ENCODE results near the gene HECTD3. TPM values are rescaled to one million over a fixed set of nuclear protein-coding genes. Genes with fewer than 3 reads are reported as not detected.
"Not testable (repeated sequence)": the region's sequence is repeated elsewhere in the genome, so short reads cannot be mapped to it uniquely, and the experiment has no call there.

The HECTD3 gene
- total RNA-seq, 4 donors from 2014 or later = 40.4 to 51.6 (median 46.4) TPM

DNA sequence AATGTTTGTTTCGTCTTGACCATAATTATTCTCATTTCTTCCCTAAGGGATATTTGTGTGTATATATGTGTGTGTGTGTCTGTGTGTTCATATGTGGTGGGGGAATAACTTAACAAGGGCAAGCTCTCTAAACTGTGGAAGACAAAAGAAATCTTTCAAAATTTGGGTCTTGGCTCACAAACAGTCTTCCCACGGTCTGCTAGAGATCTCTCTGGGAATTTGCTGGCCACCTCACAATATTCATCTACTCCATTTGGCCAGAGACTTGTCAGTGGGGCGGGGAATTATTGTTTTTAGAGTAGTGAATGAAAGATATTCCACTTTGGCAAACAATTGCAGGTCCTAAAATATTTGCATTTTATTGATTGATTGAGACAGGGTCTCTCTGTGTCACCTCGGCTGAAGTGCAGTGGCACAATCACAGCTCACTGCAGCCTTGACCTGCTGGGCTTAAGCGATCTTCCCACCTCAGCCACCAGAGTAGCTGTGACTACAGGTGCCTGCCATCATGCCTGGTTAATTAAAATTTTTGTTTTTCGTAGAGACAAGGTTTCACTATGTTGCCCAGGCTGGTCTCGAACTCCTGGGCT is 16.7 kb downstream of the HECTD3 start:
- TF ChIP-seq EP300 (IDR thresholded peaks at IDR 0.05) (no peak), CTCF (IDR thresholded peaks at IDR 0.05) (no peak), POLR2A (IDR thresholded peaks at IDR 0.05) (no peak)
- WGBS, 2 donors = 44 to 47% methylated on average over 7 of the region's 7 CpGs
- H3K36me3 ChIP-seq = no peaks in the 10 kb centered on the region

DNA sequence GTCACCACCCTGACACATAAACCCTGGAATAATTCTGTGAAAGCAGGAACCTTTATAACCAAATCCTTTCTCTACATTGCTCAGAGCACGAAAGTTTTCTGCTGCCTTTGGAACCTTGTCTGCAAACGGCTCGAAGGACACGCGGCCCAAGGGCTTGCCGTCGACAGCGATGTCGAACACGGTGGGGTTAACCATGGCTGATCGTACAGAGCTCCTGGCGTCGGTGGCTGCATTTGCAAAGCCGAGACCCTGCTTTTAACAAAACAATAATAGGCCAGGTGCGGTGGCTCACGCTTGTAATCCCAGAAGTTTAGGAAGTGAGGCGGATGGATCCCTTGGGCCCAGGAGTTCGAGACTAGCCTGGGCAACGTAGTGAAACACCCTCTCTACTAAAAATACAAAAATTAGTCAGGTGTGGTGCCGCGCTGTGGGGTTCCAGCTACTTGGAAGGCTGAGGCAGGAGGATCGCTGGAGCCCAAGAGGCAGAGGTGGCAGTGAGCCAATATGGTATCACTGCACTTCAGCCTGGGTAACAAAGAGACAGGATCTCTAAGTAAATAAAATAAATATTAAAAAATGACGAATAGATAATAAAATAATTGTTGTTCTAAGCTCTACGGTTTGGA is 22.5 kb downstream of the HECTD3 start:
- Histone ChIP-seq H3K4me3 (no peak overlapping the region), H3K9me3 (no peaks in the 10 kb centered on the region), H3K27me3 (no peaks in the 10 kb centered on the region), H3K4me1 (peaks cover 0 to 24% (median 11%) of the 10 kb centered on the region in 4 donors), H3K36me3 (no peaks in the 10 kb centered on the region), H3K27ac (no peak overlapping the region)
- WGBS, 2 donors = 90 to 93% methylated on average over 24 of the region's 24 CpGs
- no peak for DNase-seq (ENCODE audit: low spot score in 2 of 2)
- no peak for TF ChIP-seq POLR2A (IDR thresholded peaks at IDR 0.05)

More for the DNA sequence above, 16.7 kb downstream of the HECTD3 start:
- no peak for DNase-seq (ENCODE audit: low spot score in 2 of 2)
- no peak overlapping the region for H3K4me3 ChIP-seq
- no peak overlapping the region for H3K27ac ChIP-seq
- H3K4me1 ChIP-seq = peaks cover 0 to 12% (median 0%) of the 10 kb centered on the region in 4 donors
- H3K9me3 ChIP-seq = no peaks in the 10 kb centered on the region
- H3K27me3 ChIP-seq = no peaks in the 10 kb centered on the region

GRCh38 chr1:44985747-44986359 is 25.3 kb downstream of the HECTD3 start:
- H3K27me3 ChIP-seq = no peaks in the 10 kb centered on the region
- H3K27ac ChIP-seq = peak overlapping the region in 3 of 4 donors; percentile 56 to 75 (median 67)
- peaks cover 0 to 31% (median 11%) of the 10 kb centered on the region in 4 donors for H3K4me1 ChIP-seq
- TF ChIP-seq CTCF (IDR thresholded peaks at IDR 0.05) = no peak
- no peak for TF ChIP-seq EP300 (IDR thresholded peaks at IDR 0.05)
- TF ChIP-seq POLR2A (IDR thresholded peaks at IDR 0.05) = no peak
- WGBS, 2 donors = 8% methylated on average over 19 of the region's 19 CpGs
- H3K9me3 ChIP-seq = no peaks in the 10 kb centered on the region
- peaks cover 0 to 8% (median 0%) of the 10 kb centered on the region in 3 donors for H3K36me3 ChIP-seq
- no peak for DNase-seq (ENCODE audit: low spot score in 2 of 2)
- H3K4me3 ChIP-seq = peak overlapping the region; percentile 55 to 87 (median 78)

GRCh38 chr1:44977372-44977771 is 33.8 kb downstream of the HECTD3 start:
- not testable (repeated sequence) for H3K27me3 ChIP-seq; H3K27ac ChIP-seq; H3K9me3 ChIP-seq; DNase-seq (ENCODE audit: low spot score in 2 of 2); H3K4me1 ChIP-seq; H3K4me3 ChIP-seq
- 95 to 97% methylated on average over 4 of the region's 4 CpGs for WGBS, 2 donors
- peaks cover 0 to 88% (median 6%) of the 10 kb centered on the region in 3 donors for H3K36me3 ChIP-seq

DNA sequence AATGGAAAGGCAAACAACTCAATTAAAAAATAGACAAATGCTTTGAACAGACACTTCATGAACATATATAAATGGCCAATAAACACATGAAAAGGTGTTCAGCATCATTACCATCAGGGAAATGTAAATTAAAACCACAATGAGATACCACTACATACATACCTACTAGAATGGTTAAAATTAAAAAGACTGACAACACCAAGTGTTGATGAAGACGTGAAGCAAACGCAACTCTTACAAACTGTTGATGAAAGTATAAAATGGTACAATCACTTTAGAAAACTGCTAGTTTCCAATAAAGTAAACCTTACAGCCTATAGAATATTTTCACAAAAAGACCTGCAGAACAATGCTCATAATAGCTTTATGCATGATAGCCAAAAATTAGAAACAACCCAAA is 34.9 kb downstream of the HECTD3 start:
- TF ChIP-seq CTCF (IDR thresholded peaks at IDR 0.05) = no peak
- TF ChIP-seq EP300 (IDR thresholded peaks at IDR 0.05) = no peak
- no peak for TF ChIP-seq POLR2A (IDR thresholded peaks at IDR 0.05)
- Histone ChIP-seq H3K4me1 (no peaks in the 10 kb centered on the region), H3K27ac (no peak overlapping the region), H3K9me3 (no peaks in the 10 kb centered on the region), H3K4me3 (no peak overlapping the region), H3K27me3 (no peaks in the 10 kb centered on the region), H3K36me3 (peaks cover 0 to 88% (median 6%) of the 10 kb centered on the region in 3 donors)
- no peak for DNase-seq (ENCODE audit: low spot score in 2 of 2)
- WGBS, 2 donors = 97 to 99% methylated on average over 2 of the region's 2 CpGs

DNA sequence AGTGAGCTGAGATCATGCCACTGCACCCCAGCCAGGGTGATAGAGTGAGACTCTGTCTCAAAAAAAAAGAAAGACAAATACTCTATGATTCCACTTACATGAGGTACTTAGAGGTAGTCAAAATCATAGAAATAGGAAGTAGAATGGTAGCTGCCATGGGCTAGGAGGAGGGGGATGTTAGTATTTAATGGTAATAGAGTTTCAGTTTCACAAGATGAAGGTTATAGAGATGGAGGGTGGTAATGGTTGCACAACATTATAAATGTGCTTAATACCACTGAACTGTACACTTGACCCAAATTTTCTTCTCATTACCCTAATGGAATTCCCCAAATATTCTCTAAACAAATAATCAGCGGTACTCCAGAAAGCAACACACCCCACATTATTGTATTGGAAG is 37.5 kb downstream of the HECTD3 start:
- TF ChIP-seq POLR2A (IDR thresholded peaks at IDR 0.05) (no peak), CTCF (IDR thresholded peaks at IDR 0.05) (no peak), EP300 (IDR thresholded peaks at IDR 0.05) (no peak)
- no peak for DNase-seq (ENCODE audit: low spot score in 2 of 2)
- no peaks in the 10 kb centered on the region for H3K27me3 ChIP-seq
- WGBS, 2 donors = 81 to 90% methylated on average over 1 of the region's 1 CpG
- H3K27ac ChIP-seq = no peak overlapping the region
- no peak overlapping the region for H3K4me3 ChIP-seq
- H3K4me1 ChIP-seq = no peaks in the 10 kb centered on the region
- H3K9me3 ChIP-seq = no peaks in the 10 kb centered on the region
- peaks cover 0 to 62% (median 6%) of the 10 kb centered on the region in 3 donors for H3K36me3 ChIP-seq

Data from tibial nerve (tissue), 4 donors.